Neural progenitor cell (in vitro differentiated cells): ENCODE measurements around the gene MARCHF4. TPM values are rescaled to one million over a fixed set of nuclear protein-coding genes. Genes with fewer than 3 reads are reported as not detected.

ENCODE experiments used
- DNase-seq: peaks from one replicate; pipeline ENCODE4 v3.0.0-alpha.2; 2016; ENCODE audit warnings: low spot score
- H2AFZ ChIP-seq: fragments of 200-600 bp; sonication (generic); replicated peaks from 2 replicates; pipeline ENCODE4 v1.6.1; 2016; ENCODE audit warnings: antibody characterized with exemption
- H3F3A ChIP-seq: fragments of 200-600 bp; sonication (generic); 2 replicates; pipeline ENCODE4 v1.6.1; 2016; ENCODE audit warnings: antibody characterized with exemption, low read depth
- H3K27ac ChIP-seq: fragments of 200-600 bp; sonication (generic); 2 replicates; pipeline ENCODE4 v1.5.1; 2016; ENCODE audit warnings: mild to moderate bottlenecking
- H3K27me3 ChIP-seq: fragments of 200-600 bp; sonication (generic); 2 replicates; pipeline ENCODE4 v1.6.1; 2016; ENCODE audit warnings: mild to moderate bottlenecking, moderate library complexity
- H3K36me3 ChIP-seq: fragments of 200-600 bp; sonication (generic); 2 replicates; pipeline ENCODE4 v1.5.1; 2016
- H3K4me1 ChIP-seq: fragments of 200-600 bp; sonication (generic); 2 replicates; pipeline ENCODE4 v1.6.1; 2016; ENCODE audit warnings: mixed run types
- H3K4me2 ChIP-seq: fragments of 200-600 bp; sonication (generic); 2 replicates; pipeline ENCODE4 v1.6.1; 2016
- H3K4me3 ChIP-seq: fragments of 200-600 bp; sonication (generic); 2 replicates; pipeline ENCODE4 v1.5.1; 2016
- H3K79me2 ChIP-seq: fragments of 200-600 bp; sonication (generic); 2 replicates; pipeline ENCODE4 v1.6.1; 2016; ENCODE audit warnings: low read depth
- H3K9ac ChIP-seq: fragments of 200-600 bp; sonication (generic); 2 replicates; pipeline ENCODE4 v1.6.1; 2016
- H3K9me3 ChIP-seq: fragments of 200-600 bp; sonication (generic); 2 replicates; pipeline ENCODE4 v1.5.1; 2016; ENCODE audit warnings: low read depth
- H4K20me1 ChIP-seq: fragments of 200-600 bp; sonication (generic); 2 replicates; pipeline ENCODE4 v1.6.1; 2016; ENCODE audit warnings: low read depth
- H3K27ac Mint-ChIP-seq: 3 replicates; pipeline ENCODE4 v1.8.0; 2021; ENCODE audit warnings: mixed read lengths
- H3K27me3 Mint-ChIP-seq: 2 replicates; pipeline ENCODE4 v1.8.0; 2022; ENCODE audit warnings: low read depth, mild to moderate bottlenecking, inconsistent platforms, moderate library complexity, mixed read lengths; ENCODE audit not compliant: insufficient read depth
- H3K36me3 Mint-ChIP-seq: 3 replicates; pipeline ENCODE4 v1.8.0; 2021; ENCODE audit warnings: mixed read lengths
- H3K4me1 Mint-ChIP-seq: 3 replicates; pipeline ENCODE4 v1.8.0; 2021; ENCODE audit warnings: mixed read lengths
- H3K4me3 Mint-ChIP-seq: 3 replicates; pipeline ENCODE4 v1.8.0; 2021; ENCODE audit warnings: mild to moderate bottlenecking, moderate library complexity, mixed read lengths
- H3K9me3 Mint-ChIP-seq: 3 replicates; pipeline ENCODE4 v1.8.0; 2020; ENCODE audit warnings: mixed read lengths
- EZH2 ChIP-seq: fragments of 200-600 bp; sonication (generic); IDR thresholded peaks from 2 replicates; pipeline ENCODE4 v1.6.1; 2017; ENCODE audit warnings: antibody characterized with exemption, mild to moderate bottlenecking, moderate library complexity
- EZH2phosphoT487 ChIP-seq: fragments of 200-600 bp; sonication (generic); IDR thresholded peaks from 2 replicates; pipeline ENCODE4 v1.6.1; 2017; ENCODE audit warnings: antibody characterized with exemption
- total RNA-seq: library from RNA; depleted of rRNA; stranded (reverse); fragments of >200 nt; gene quantifications from 2 replicates; pipeline ENCODE4 v1.2.3, GENCODE V29; 2015; ENCODE audit warnings: low replicate concordance
- TF ChIP-seq, protein P1 (sequence below): fragments of 200-600 bp; sonication (generic); IDR thresholded peaks from 2 replicates; pipeline ENCODE4 v1.5.1; 2017; ENCODE audit warnings: antibody characterized with exemption, mild to moderate bottlenecking

MARCHF4 gene
- total RNA-seq, 1 donor from 2014 or later, result 0.26 TPM

DNA sequence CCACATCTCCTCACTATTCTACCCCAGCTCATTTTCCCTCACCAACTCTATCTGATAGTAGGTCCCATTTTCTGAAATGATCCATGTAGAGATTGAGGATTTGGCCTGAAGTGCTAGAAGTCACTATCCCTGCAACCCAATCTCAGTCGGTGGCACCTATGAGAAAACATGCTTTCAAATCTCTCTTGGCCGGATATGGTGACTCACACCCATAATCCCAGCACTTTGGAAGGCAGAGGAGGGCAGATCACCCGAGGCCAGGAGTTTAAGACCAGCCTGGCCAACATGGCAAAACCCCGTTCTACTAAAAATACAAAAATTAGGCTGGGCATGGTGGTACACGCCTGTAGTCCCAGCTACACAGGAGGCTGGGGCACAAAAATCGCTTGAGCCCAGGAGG, 19.1 kb upstream of the MARCHF4 start:
- Histone ChIP-seq H3K27ac (no peak overlapping the region), H3K36me3 (no peaks in the 10 kb centered on the region), H3F3A (peaks cover 5% of the 10 kb centered on the region), H3K4me2 (no peak overlapping the region), H3K4me3 (no peak overlapping the region), H3K27me3 (no peaks in the 10 kb centered on the region), H4K20me1 (no peaks in the 10 kb centered on the region), H3K79me2 (no peaks in the 10 kb centered on the region), H3K4me1 (peaks cover 12% of the 10 kb centered on the region), H3K9me3 (no peaks in the 10 kb centered on the region), H3K9ac (no peak overlapping the region), H2AFZ (no peak overlapping the region)
- H3K27ac Mint-ChIP-seq, result no peak overlapping the region
- no peaks in the 10 kb centered on the region for H3K9me3 Mint-ChIP-seq
- H3K27me3 Mint-ChIP-seq, result no peaks in the 10 kb centered on the region
- H3K4me1 Mint-ChIP-seq, result peaks cover 15% of the 10 kb centered on the region
- H3K4me3 Mint-ChIP-seq, result no peak overlapping the region
- H3K36me3 Mint-ChIP-seq, result no peaks in the 10 kb centered on the region
- TF ChIP-seq EZH2phosphoT487, result no peak
- no peak for DNase-seq

DNA sequence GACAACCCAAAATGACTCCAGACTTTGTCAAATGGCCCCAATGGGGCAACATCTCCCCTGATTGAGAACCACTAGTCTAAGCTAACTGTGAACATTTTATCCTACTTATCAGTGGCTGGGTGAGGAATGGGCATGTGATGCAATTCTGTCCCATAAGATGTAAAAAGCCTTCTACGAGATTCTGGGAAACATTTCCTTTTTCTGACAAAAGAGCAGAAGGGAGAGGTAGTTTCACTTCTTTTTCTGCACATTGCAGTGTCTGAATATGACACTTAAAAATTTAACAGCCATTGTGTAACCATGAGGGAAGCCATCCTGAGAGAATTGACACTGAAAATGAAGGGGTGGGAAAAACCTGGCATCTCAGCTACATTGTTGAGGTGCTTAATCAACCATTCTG, 17.3 kb upstream of the MARCHF4 start:
- DNase-seq, result no peak
- Histone ChIP-seq H3F3A (peaks cover 5% of the 10 kb centered on the region), H3K79me2 (no peaks in the 10 kb centered on the region), H3K4me2 (no peak overlapping the region), H3K27me3 (no peaks in the 10 kb centered on the region), H3K27ac (no peak overlapping the region), H3K36me3 (no peaks in the 10 kb centered on the region), H3K9ac (no peak overlapping the region), H4K20me1 (no peaks in the 10 kb centered on the region), H2AFZ (no peak overlapping the region), H3K9me3 (no peaks in the 10 kb centered on the region), H3K4me1 (peaks cover 12% of the 10 kb centered on the region), H3K4me3 (no peak overlapping the region)
- peaks cover 15% of the 10 kb centered on the region for H3K4me1 Mint-ChIP-seq
- no peaks in the 10 kb centered on the region for H3K9me3 Mint-ChIP-seq
- no peaks in the 10 kb centered on the region for H3K36me3 Mint-ChIP-seq
- no peak overlapping the region for H3K27ac Mint-ChIP-seq
- TF ChIP-seq, protein P1, sequence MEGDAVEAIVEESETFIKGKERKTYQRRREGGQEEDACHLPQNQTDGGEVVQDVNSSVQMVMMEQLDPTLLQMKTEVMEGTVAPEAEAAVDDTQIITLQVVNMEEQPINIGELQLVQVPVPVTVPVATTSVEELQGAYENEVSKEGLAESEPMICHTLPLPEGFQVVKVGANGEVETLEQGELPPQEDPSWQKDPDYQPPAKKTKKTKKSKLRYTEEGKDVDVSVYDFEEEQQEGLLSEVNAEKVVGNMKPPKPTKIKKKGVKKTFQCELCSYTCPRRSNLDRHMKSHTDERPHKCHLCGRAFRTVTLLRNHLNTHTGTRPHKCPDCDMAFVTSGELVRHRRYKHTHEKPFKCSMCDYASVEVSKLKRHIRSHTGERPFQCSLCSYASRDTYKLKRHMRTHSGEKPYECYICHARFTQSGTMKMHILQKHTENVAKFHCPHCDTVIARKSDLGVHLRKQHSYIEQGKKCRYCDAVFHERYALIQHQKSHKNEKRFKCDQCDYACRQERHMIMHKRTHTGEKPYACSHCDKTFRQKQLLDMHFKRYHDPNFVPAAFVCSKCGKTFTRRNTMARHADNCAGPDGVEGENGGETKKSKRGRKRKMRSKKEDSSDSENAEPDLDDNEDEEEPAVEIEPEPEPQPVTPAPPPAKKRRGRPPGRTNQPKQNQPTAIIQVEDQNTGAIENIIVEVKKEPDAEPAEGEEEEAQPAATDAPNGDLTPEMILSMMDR, result no peak
- TF ChIP-seq EZH2phosphoT487 (no peak), EZH2 (no peak)
- H3K27me3 Mint-ChIP-seq, result no peaks in the 10 kb centered on the region
- no peak overlapping the region for H3K4me3 Mint-ChIP-seq

DNA sequence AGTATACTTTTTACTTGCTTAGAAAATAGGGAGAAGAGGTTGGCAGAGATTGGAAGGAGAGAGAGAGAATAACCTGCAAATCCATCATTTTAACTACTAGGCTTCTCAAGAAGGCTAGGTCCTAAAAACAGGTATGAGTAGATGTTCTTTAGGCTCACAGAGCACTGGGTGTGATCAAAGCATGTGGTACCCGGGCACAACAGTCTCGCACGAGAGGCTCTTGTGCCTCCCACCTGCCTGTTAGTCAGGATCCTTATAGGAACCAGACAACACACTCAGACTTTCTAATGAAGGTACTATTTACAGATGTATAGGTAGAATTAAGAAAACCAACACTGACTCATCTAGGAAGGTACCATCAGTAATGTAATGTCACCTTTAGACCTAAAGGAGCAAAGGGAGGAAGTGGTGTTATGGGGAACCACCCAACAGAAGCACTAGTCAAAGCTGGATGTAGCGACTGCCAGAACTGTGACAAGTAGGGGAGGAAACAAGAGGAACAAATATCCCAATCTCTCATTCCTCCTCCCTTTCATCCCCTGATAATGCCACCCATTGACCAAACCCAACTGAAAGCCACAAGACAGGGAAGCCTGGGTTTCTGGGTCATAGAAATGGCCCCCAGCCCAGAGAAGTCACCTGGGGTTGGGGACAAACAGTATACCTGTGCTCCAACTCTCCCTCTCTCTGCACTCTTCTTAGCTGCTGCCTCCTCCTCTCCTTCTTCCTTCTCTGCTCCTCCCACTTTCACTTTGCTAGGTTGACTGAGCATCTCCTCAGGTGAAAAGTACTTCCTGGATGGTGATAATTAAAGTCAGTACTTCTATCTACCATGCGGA, 16.0 kb upstream of the MARCHF4 start:
- H2AFZ ChIP-seq, result no peak overlapping the region
- H4K20me1 ChIP-seq, result no peaks in the 10 kb centered on the region
- H3K27ac ChIP-seq, result no peak overlapping the region
- peaks cover 12% of the 10 kb centered on the region for H3K4me1 ChIP-seq
- no peak for DNase-seq
- H3K36me3 ChIP-seq, result no peaks in the 10 kb centered on the region
- no peaks in the 10 kb centered on the region for H3K27me3 ChIP-seq
- no peak overlapping the region for H3K9ac ChIP-seq
- H3F3A ChIP-seq, result peaks cover 5% of the 10 kb centered on the region
- Mint-ChIP-seq H3K4me1 (peaks cover 14% of the 10 kb centered on the region), H3K4me3 (no peak overlapping the region), H3K9me3 (no peaks in the 10 kb centered on the region), H3K36me3 (no peaks in the 10 kb centered on the region), H3K27me3 (peaks cover 4% of the 10 kb centered on the region), H3K27ac (no peak overlapping the region)
- H3K79me2 ChIP-seq, result no peaks in the 10 kb centered on the region
- TF ChIP-seq, protein P1, result no peak
- TF ChIP-seq EZH2phosphoT487, result no peak
- TF ChIP-seq EZH2, result no peak
- H3K4me2 ChIP-seq, result no peak overlapping the region
- no peaks in the 10 kb centered on the region for H3K9me3 ChIP-seq
- no peak overlapping the region for H3K4me3 ChIP-seq

DNA sequence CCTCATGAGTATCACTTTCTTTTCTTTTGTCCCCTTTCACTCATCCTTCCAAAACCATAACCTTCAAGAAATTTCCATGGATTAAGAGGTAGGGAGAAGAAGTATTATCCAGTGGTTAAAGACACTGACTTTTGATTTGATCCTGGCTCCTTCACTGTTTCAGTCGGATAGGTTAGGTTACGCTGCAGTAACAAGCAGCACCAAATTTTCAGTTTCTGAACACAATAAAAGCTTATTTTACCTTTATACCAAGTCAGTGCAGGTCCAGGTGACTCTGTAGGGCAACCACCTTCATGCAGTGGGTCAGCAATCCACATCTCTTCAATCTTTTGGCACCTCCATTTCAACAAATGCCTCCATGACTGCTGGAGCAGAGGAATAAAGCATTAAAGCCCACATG, 15.0 kb upstream of the MARCHF4 start:
- no peak for TF ChIP-seq EZH2phosphoT487
- TF ChIP-seq, protein P1, result no peak
- TF ChIP-seq EZH2, result no peak
- H3K27me3 Mint-ChIP-seq, result peaks cover 4% of the 10 kb centered on the region
- no peak for DNase-seq
- no peaks in the 10 kb centered on the region for H3K36me3 Mint-ChIP-seq
- Histone ChIP-seq H3F3A (peaks cover 8% of the 10 kb centered on the region), H3K9me3 (no peaks in the 10 kb centered on the region), H3K9ac (no peak overlapping the region), H3K36me3 (no peaks in the 10 kb centered on the region), H3K79me2 (no peaks in the 10 kb centered on the region), H3K4me1 (peaks cover 6% of the 10 kb centered on the region), H3K4me3 (no peak overlapping the region), H4K20me1 (no peaks in the 10 kb centered on the region), H3K27ac (no peak overlapping the region), H2AFZ (no peak overlapping the region), H3K4me2 (no peak overlapping the region), H3K27me3 (no peaks in the 10 kb centered on the region)
- peaks cover 5% of the 10 kb centered on the region for H3K4me1 Mint-ChIP-seq
- no peaks in the 10 kb centered on the region for H3K9me3 Mint-ChIP-seq
- no peak overlapping the region for H3K4me3 Mint-ChIP-seq
- H3K27ac Mint-ChIP-seq, result no peak overlapping the region
